HEK293 (cell line): Measurements from ENCODE around the gene C1orf141.

ENCODE experiments used
- CTCF ChIA-PET: fragments of 350-600 bp; formaldehyde crosslinking; extraction: SDS; loops from one replicate; lab custom pipeline; 2021; ENCODE audit warnings: antibody characterized with exemption; lab: Yijun Ruan, JAX
- POLR2A ChIA-PET: fragments of 300-600 bp; formaldehyde crosslinking; extraction: SDS; loops from one replicate; lab custom pipeline; 2020; ENCODE audit warnings: antibody characterized with exemption, inconsistent platforms; lab: Yijun Ruan, JAX
- H3K27ac ChIP-seq: fragments of 200-500 bp; sonication (Bioruptor generic); 2 replicates; pipeline ENCODE4 v1.5.1; 2014; ENCODE audit warnings: low read depth, low read length, control low read depth, inconsistent platforms; ENCODE audit errors: extremely low read depth
- H3K36me3 ChIP-seq, 2 experiments: fragments of 200-500 bp in 1 of 2; sonication (Bioruptor generic) in 1 of 2; 1 replicate in 1 of 2; 2 replicates in 1 of 2; pipeline ENCODE4 v1.5.1; 2014 to 2017; ENCODE audit warnings: inconsistent platforms in 2 of 2, low read length in 2 of 2; ENCODE audit not compliant: control insufficient read depth in 2 of 2, insufficient read depth in 1 of 2
- H3K4me1 ChIP-seq: fragments of 200-500 bp; sonication (Bioruptor generic); 2 replicates; pipeline ENCODE4 v1.5.1; 2014; ENCODE audit warnings: mild to moderate bottlenecking, low read length, inconsistent platforms; ENCODE audit not compliant: control insufficient read depth, insufficient read depth
- H3K4me3 ChIP-seq: 2 replicates; pipeline ENCODE4 v1.5.1; 2011; ENCODE audit warnings: low read depth, mild to moderate bottlenecking, control low read depth, low read length, moderate library complexity
- H3K9me3 ChIP-seq: fragments of 200-500 bp; sonication (Bioruptor generic); 2 replicates; pipeline ENCODE4 v1.5.1; 2014; ENCODE audit warnings: low read depth, low read length, inconsistent platforms; ENCODE audit not compliant: control insufficient read depth, insufficient read depth
- AEBP2 ChIP-seq: fragments of 450-650 bp; formaldehyde crosslinking; IDR thresholded peaks from 2 replicates; pipeline ENCODE4 v1.5.1; 2016; ENCODE audit warnings: missing biosample characterization, missing genetic modification characterization, borderline replicate concordance
- EGR2 ChIP-seq: fragments of 450-650 bp; formaldehyde crosslinking; IDR thresholded peaks from 2 replicates; pipeline ENCODE4 v1.5.1; 2016; ENCODE audit warnings: low read depth, missing biosample characterization, missing genetic modification characterization
- PRDM10 ChIP-seq: fragments of 450-650 bp; formaldehyde crosslinking; IDR thresholded peaks from 2 replicates; pipeline ENCODE4 v1.5.1; 2016; ENCODE audit warnings: missing biosample characterization, missing genetic modification characterization
- TRIM28 ChIP-seq: IDR thresholded peaks from 2 replicates; pipeline ENCODE4 v1.6.1; 2011; ENCODE audit warnings: low read length, control low read depth, borderline replicate concordance
- WT1 ChIP-seq: fragments of 450-650 bp; formaldehyde crosslinking; IDR thresholded peaks from 2 replicates; pipeline ENCODE4 v1.5.1; 2016; ENCODE audit warnings: missing biosample characterization, missing genetic modification characterization
- YY2 ChIP-seq: fragments of 450-650 bp; formaldehyde crosslinking; IDR thresholded peaks from 2 replicates; pipeline ENCODE4 v1.5.1; 2016; ENCODE audit warnings: missing biosample characterization, missing genetic modification characterization
- ZFHX2 ChIP-seq: fragments of 450-650 bp; formaldehyde crosslinking; conservative IDR thresholded peaks from 2 replicates; pipeline ENCODE4 v1.5.1; 2016; ENCODE audit warnings: missing biosample characterization, missing genetic modification characterization
- ZFP37 ChIP-seq: fragments of 450-650 bp; formaldehyde crosslinking; IDR thresholded peaks from 2 replicates; pipeline ENCODE4 v1.5.1; 2016; ENCODE audit warnings: missing biosample characterization, missing genetic modification characterization
- ZFP41 ChIP-seq: fragments of 450-650 bp; formaldehyde crosslinking; IDR thresholded peaks from 2 replicates; pipeline ENCODE4 v1.5.1; 2016; ENCODE audit warnings: missing biosample characterization, missing genetic modification characterization, borderline replicate concordance
- ZNF121 ChIP-seq: fragments of 450-650 bp; formaldehyde crosslinking; IDR thresholded peaks from 2 replicates; pipeline ENCODE4 v1.5.1; 2016; ENCODE audit warnings: missing biosample characterization, missing genetic modification characterization
- ZNF157 ChIP-seq: fragments of 450-650 bp; formaldehyde crosslinking; IDR thresholded peaks from 2 replicates; pipeline ENCODE4 v1.5.1; 2016; ENCODE audit warnings: missing biosample characterization, missing genetic modification characterization
- ZNF16 ChIP-seq: fragments of 450-650 bp; formaldehyde crosslinking; IDR thresholded peaks from 2 replicates; pipeline ENCODE4 v1.5.1; 2016; ENCODE audit warnings: low read depth, missing biosample characterization, missing genetic modification characterization
- ZNF169 ChIP-seq: fragments of 450-650 bp; formaldehyde crosslinking; IDR thresholded peaks from 2 replicates; pipeline ENCODE4 v1.5.1; 2016; ENCODE audit warnings: missing biosample characterization, missing genetic modification characterization
- ZNF292 ChIP-seq: fragments of 450-650 bp; formaldehyde crosslinking; IDR thresholded peaks from 2 replicates; pipeline ENCODE4 v1.5.1; 2016; ENCODE audit warnings: low read depth, missing biosample characterization, missing genetic modification characterization, borderline replicate concordance
- ZNF311 ChIP-seq: fragments of 450-650 bp; formaldehyde crosslinking; IDR thresholded peaks from 2 replicates; pipeline ENCODE4 v1.5.1; 2017; ENCODE audit warnings: missing biosample characterization, missing genetic modification characterization, borderline replicate concordance
- ZNF555 ChIP-seq: fragments of 450-650 bp; formaldehyde crosslinking; conservative IDR thresholded peaks from 2 replicates; pipeline ENCODE4 v1.5.1; 2017; ENCODE audit warnings: missing biosample characterization, mild to moderate bottlenecking, missing genetic modification characterization, inconsistent platforms
- ZNF580 ChIP-seq: fragments of 450-650 bp; formaldehyde crosslinking; IDR thresholded peaks from 2 replicates; pipeline ENCODE4 v1.5.1; 2016; ENCODE audit warnings: missing biosample characterization, missing genetic modification characterization
- ZNF585B ChIP-seq: fragments of 450-650 bp; formaldehyde crosslinking; IDR thresholded peaks from 2 replicates; pipeline ENCODE4 v1.5.1; 2016; ENCODE audit warnings: missing biosample characterization, missing genetic modification characterization
- ZNF610 ChIP-seq: fragments of 450-650 bp; formaldehyde crosslinking; IDR thresholded peaks from 2 replicates; pipeline ENCODE4 v1.5.1; 2016; ENCODE audit warnings: missing biosample characterization, missing genetic modification characterization, borderline replicate concordance
- ZNF623 ChIP-seq: fragments of 450-650 bp; formaldehyde crosslinking; IDR thresholded peaks from 2 replicates; pipeline ENCODE4 v1.5.1; 2016; ENCODE audit warnings: missing biosample characterization, missing genetic modification characterization
- ZNF639 ChIP-seq: fragments of 450-650 bp; formaldehyde crosslinking; IDR thresholded peaks from 2 replicates; pipeline ENCODE4 v1.5.1; 2016; ENCODE audit warnings: missing biosample characterization, missing genetic modification characterization
- ZNF654 ChIP-seq: fragments of 450-650 bp; formaldehyde crosslinking; IDR thresholded peaks from 2 replicates; pipeline ENCODE4 v1.5.1; 2016; ENCODE audit warnings: low read depth, missing biosample characterization, missing genetic modification characterization
- ZNF707 ChIP-seq: fragments of 450-650 bp; formaldehyde crosslinking; IDR thresholded peaks from 2 replicates; pipeline ENCODE4 v1.5.1; 2016; ENCODE audit warnings: missing biosample characterization, missing genetic modification characterization
- ZNF830 ChIP-seq: fragments of 450-650 bp; IDR thresholded peaks from 2 replicates; pipeline ENCODE4 v1.5.0; 2018; ENCODE audit warnings: missing biosample characterization, missing genetic modification characterization, low read depth, mild to moderate bottlenecking, moderate library complexity
- ZSCAN16 ChIP-seq: fragments of 450-650 bp; formaldehyde crosslinking; IDR thresholded peaks from 2 replicates; pipeline ENCODE4 v1.5.1; 2016; ENCODE audit warnings: missing biosample characterization, missing genetic modification characterization
- ZSCAN18 ChIP-seq: fragments of 450-650 bp; formaldehyde crosslinking; IDR thresholded peaks from 2 replicates; pipeline ENCODE4 v1.5.1; 2016; ENCODE audit warnings: missing biosample characterization, missing genetic modification characterization

C1orf141 gene

GRCh38 chr1:67173988-67174387 lies 39.2 kb upstream of the C1orf141 start:
- Histone ChIP-seq H3K36me3 (no peaks in the 10 kb centered on the region), H3K4me3 (no peak overlapping the region), H3K4me1 (no peaks in the 10 kb centered on the region), H3K27ac (no peak overlapping the region), H3K9me3 (no peaks in the 10 kb centered on the region)
- ChIA-PET CTCF (no interaction called here), POLR2A (no interaction called here)
- TF ChIP-seq AEBP2 (tag by site-specific recombination) (no peak), ZNF623 (tag by site-specific recombination) (no peak), ZNF610 (tag by site-specific recombination) (no peak), ZNF830 (no peak), ZNF169 (no peak), ZNF707 (no peak), ZNF292 (no peak)

GRCh38 chr1:67171978-67172377 lies 37.2 kb upstream of the C1orf141 start:
- H3K4me1 ChIP-seq: no peaks in the 10 kb centered on the region
- no peak for TF ChIP-seq ZFP41 (tag by site-specific recombination)
- no peak for TF ChIP-seq YY2 (tag by site-specific recombination)
- no peak for TF ChIP-seq ZNF311 (tag by site-specific recombination)
- no peak for TF ChIP-seq ZFHX2 (tag by site-specific recombination)
- TF ChIP-seq TRIM28: no peak
- TF ChIP-seq WT1: no peak
- TF ChIP-seq ZNF121 (tag by site-specific recombination): no peak
- TF ChIP-seq ZNF654 (tag by site-specific recombination): no peak
- no peak for TF ChIP-seq PRDM10
- TF ChIP-seq ZNF16 (tag by site-specific recombination): no peak
- no peak for TF ChIP-seq ZNF555 (tag by site-specific recombination)
- no peak for TF ChIP-seq ZNF580 (tag by site-specific recombination)
- no peak for TF ChIP-seq ZSCAN18
- no peak for TF ChIP-seq ZNF157 (tag by site-specific recombination)
- no peak for TF ChIP-seq ZNF639 (tag by site-specific recombination)
- TF ChIP-seq ZNF707: no peak
- no peak for TF ChIP-seq ZSCAN16 (tag by site-specific recombination)
- no peak for TF ChIP-seq EGR2
- no peak for TF ChIP-seq ZFP37 (tag by site-specific recombination)
- no peak for TF ChIP-seq ZNF585B (tag by site-specific recombination)
- TF ChIP-seq, all 188 proteins: peak for 0
- ChIA-PET POLR2A (no interaction called here), CTCF (no interaction called here)
- H3K4me3 ChIP-seq: no peak overlapping the region
- no peak overlapping the region for H3K27ac ChIP-seq
- H3K36me3 ChIP-seq: no peaks in the 10 kb centered on the region
- H3K9me3 ChIP-seq: no peaks in the 10 kb centered on the region
